AG10803 (cell line): ENCODE results near the gene COPS7A.

ENCODE experiments used
- DNase-seq: peaks from one replicate; pipeline ENCODE4 v3.0.0; 2010; ENCODE audit warnings: low read depth
- H3K4me3 ChIP-seq: 2 replicates; pipeline ENCODE4 v1.5.1; 2011; ENCODE audit warnings: mild to moderate bottlenecking, low read length, control low read depth
- TF ChIP-seq, protein P1 (sequence below): conservative IDR thresholded peaks from 2 replicates; pipeline ENCODE4 v1.5.1; 2011; ENCODE audit warnings: mild to moderate bottlenecking, low read length, control low read depth, inconsistent platforms

COPS7A gene, protein sequence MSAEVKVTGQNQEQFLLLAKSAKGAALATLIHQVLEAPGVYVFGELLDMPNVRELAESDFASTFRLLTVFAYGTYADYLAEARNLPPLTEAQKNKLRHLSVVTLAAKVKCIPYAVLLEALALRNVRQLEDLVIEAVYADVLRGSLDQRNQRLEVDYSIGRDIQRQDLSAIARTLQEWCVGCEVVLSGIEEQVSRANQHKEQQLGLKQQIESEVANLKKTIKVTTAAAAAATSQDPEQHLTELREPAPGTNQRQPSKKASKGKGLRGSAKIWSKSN

DNA sequence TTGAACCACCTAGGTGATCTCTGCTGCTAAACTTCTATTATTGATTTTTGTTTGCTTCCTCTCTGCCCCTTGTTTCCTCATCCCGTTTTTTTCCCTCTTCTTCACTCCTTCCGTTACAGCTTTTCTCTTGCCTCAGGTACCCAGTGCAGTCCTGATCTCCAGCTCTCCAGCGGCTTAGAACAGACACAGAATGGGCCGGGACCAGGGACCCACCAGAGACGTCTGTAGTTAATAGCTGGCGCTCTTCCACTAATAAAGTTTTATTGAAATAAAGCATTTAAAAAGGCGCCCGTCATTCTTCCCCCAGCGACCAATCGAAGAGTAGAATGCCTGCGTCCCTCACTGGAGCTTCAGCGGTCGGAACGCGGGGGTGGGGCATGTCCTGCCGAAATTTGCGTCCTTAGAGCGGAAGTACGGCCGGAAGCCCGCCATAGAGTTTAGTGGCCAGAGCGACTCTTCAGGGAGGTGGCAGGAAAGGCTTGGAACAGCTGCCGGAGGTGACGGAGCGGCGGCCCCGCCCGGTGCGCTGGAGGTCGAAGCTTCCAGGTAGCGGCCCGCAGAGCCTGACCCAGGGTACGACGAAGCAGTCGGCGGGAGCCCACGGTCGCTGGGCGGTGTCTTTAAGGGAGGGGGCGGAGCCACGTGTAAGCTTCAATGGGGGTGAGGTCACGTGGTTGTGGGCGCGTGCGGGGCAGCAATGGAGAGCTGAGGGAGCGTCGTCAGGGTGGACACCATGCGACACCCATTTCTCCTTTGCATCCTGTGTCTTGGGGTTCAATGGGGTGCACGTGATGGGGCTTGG lies at the start of gene COPS7A:
Gene COPS7A (plus strand): TSS at position 440 of the 802 bp plus-strand sequence. CDS start 611 bp downstream, outside the sequence.
- TF ChIP-seq, protein P1, sequence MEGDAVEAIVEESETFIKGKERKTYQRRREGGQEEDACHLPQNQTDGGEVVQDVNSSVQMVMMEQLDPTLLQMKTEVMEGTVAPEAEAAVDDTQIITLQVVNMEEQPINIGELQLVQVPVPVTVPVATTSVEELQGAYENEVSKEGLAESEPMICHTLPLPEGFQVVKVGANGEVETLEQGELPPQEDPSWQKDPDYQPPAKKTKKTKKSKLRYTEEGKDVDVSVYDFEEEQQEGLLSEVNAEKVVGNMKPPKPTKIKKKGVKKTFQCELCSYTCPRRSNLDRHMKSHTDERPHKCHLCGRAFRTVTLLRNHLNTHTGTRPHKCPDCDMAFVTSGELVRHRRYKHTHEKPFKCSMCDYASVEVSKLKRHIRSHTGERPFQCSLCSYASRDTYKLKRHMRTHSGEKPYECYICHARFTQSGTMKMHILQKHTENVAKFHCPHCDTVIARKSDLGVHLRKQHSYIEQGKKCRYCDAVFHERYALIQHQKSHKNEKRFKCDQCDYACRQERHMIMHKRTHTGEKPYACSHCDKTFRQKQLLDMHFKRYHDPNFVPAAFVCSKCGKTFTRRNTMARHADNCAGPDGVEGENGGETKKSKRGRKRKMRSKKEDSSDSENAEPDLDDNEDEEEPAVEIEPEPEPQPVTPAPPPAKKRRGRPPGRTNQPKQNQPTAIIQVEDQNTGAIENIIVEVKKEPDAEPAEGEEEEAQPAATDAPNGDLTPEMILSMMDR: no peak
- peak; percentile 96 for DNase-seq
- peak within 1 kb of the TSS; percentile 84 for H3K4me3 ChIP-seq

DNA sequence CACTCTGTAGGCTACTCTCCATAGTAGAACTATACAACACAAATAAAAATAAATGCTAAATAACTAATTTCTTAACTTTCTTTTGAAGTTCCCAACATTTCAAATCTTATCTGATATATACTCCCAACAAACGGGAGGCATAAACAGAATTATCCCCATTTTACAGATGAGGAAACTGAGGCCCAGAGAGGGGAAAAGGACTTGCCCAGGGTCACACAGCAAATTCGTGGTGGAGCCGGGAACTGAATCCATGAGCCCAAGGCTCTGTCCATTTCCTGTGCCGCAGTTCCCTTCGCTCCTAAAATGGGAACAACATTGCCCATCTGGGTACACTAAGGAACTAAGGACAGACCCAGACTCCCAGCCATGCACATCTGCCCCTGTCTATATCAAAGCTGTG lies 46.9 kb upstream of the COPS7A start:
- no peak for DNase-seq
- H3K4me3 ChIP-seq: no peak overlapping the region
- TF ChIP-seq, protein P1: no peak

DNA sequence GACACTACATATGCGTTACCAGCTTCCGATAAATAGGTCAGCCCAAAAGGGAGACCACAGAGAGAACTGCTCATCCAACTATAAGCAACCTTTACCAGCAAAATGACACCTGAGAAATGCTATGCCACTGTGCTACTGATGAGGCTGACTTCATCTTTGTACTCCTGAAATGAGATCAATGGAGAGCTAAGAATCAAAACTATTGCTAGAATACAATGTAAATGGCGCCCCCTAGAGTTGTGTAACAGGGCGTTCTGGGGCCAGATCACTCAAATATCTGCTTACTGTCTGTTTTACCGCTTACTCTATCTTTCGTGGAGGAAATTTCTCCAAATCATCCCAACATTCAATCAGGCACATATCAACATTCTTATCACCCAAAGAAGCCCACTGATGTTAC lies 39.2 kb upstream of the COPS7A start:
- no peak for DNase-seq
- no peak overlapping the region for H3K4me3 ChIP-seq
- TF ChIP-seq, protein P1: peak; percentile 47

DNA sequence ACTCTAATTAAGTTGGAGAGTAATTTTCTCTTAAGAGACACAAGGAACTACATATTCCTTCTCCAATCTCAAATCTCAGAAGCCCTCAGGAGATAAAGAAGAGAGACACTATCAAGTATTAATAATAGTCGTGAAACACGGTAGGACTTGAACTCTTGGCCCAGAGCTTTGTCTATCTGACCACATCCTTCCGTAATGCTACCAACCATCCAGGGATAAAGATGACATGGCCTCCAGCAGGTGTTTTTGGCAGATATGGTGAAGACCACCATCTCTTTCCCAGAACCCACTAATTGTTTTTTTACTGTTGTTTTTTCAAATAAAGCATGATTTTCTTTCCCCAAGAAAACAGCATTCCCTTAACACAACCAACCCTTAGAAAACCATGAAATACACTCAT lies 38.0 kb upstream of the COPS7A start:
- TF ChIP-seq, protein P1: no peak
- DNase-seq: no peak
- H3K4me3 ChIP-seq: no peak overlapping the region

DNA sequence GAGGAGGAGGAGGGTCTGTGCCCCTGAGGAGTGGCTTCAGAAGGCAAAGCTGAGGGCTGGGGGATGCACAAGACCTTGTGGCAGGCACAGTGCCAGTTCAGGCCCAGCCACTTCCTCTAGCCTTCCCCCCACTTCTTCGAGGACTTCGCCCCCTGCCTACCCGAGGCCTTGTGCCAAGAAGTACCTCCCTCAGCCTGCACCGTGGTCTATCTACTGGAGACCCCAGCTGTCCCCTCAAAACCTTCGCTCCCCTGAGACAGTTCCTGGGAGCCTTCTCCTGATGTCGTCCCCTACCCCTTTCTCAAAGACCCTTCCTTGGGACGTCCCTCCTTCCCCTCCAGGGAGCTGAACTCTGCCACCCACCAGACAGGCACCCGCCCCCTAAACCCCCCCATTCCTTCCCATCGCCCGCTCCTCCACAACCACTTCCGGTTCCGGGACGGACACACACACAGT lies 35.3 kb upstream of the COPS7A start:
- TF ChIP-seq, protein P1: no peak
- peak overlapping the region; percentile 97 for H3K4me3 ChIP-seq
- peak; percentile 22 for DNase-seq

DNA sequence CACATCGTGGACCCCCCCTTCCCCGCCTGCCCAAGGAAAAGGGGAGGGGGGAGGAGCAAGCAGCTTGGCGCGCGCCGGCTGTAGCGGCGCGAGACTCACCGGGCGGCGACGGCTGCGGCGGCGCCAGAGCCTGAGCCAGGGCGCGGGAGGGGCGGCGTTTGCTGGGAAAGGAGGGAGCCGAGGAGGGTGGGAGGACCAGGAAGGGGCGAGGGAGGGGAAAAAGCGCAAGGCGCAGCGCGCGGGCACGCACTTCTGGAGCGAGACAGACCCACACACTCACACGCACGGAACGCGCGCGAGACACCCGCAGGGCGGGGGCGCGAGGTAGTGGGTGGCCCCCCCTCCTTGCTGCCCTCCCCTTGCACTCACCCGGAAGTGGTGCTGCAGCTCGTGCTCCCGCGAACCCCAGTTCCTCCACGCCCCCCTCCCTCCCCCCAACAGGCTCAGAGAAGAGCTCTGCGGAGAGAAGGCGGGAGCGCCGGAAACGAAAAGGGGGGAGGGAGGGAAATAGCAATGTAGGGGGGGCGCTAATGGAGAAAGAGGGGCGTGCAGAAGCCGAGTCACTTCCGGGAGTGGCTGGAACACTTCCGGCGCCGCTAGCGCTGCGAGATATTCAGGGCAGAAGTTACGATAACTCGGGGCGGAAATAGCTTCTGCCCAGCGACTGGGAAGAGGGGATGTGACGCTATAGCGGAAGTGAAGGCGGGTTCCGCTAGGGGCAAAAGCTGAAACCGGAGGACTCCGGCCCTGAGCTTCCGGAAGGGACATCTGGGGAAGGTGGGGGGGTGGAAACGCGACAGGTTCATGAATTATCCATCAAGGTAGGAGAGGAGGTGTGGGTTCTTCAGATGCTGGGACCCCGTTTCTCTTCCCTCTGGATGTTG lies 34.6 kb upstream of the COPS7A start, which contains the start of gene ZNF384:
Gene ZNF384 (minus strand): TSS at position 377 of the 884 bp plus-strand sequence. CDS start 9,855 bp downstream, outside the sequence.
- DNase-seq: peak; percentile 100
- peak within 1 kb of the TSS; percentile 97 for H3K4me3 ChIP-seq
- TF ChIP-seq, protein P1: peak; percentile 35
